Kidney epithelial cell (primary cell): ENCODE measurements around the gene SRPK2. TPM values are rescaled to one million over a fixed set of nuclear protein-coding genes. Genes with fewer than 3 reads are reported as not detected.
"Not testable (repeated sequence)": the region's sequence is repeated elsewhere in the genome, so short reads cannot be mapped to it uniquely, and the experiment has no call there.

Experiments
- DNase-seq: peaks from one replicate; pipeline ENCODE4 v3.0.0-alpha.2; 2010; ENCODE audit warnings: low read depth
- H3K27me3 ChIP-seq: 2 replicates; pipeline ENCODE4 v1.6.0; 2011; ENCODE audit warnings: low read length; ENCODE audit not compliant: control insufficient read depth, insufficient read depth
- H3K36me3 ChIP-seq: 2 replicates; pipeline ENCODE4 v1.5.1; 2011; ENCODE audit warnings: low read length; ENCODE audit not compliant: control insufficient read depth, insufficient read depth
- H3K4me3 ChIP-seq: 2 replicates; pipeline ENCODE4 v1.5.1; 2011; ENCODE audit warnings: low read depth, mild to moderate bottlenecking, control low read depth, low read length
- CTCF ChIP-seq: IDR thresholded peaks from 2 replicates; pipeline ENCODE4 v1.5.1; 2011; ENCODE audit warnings: mild to moderate bottlenecking, moderate library complexity, low read length, control low read depth, inconsistent platforms; ENCODE audit not compliant: insufficient read depth, poor library complexity, severe bottlenecking
- total RNA-seq: library from RNA; depleted of rRNA; stranded (reverse); fragments of >200 nt; gene quantifications from 2 replicates; pipeline ENCODE4 v1.2.3, GENCODE V29; 2015

SRPK2 gene
- total RNA-seq, result 33.9 and 38.1 TPM in 2 replicates

- Histone ChIP-seq H3K27me3 (no peaks in the 10 kb centered on the region), H3K36me3 (no peaks in the 10 kb centered on the region), H3K4me3 (peak within 1 kb of the TSS; percentile 91)
- no peak for TF ChIP-seq CTCF
- DNase-seq, result no peak
Measured at GRCh38 chr7:105388356-105389087, at the start of gene SRPK2. TSS of gene SRPK2 (minus strand) at chr7:105388921.

DNA sequence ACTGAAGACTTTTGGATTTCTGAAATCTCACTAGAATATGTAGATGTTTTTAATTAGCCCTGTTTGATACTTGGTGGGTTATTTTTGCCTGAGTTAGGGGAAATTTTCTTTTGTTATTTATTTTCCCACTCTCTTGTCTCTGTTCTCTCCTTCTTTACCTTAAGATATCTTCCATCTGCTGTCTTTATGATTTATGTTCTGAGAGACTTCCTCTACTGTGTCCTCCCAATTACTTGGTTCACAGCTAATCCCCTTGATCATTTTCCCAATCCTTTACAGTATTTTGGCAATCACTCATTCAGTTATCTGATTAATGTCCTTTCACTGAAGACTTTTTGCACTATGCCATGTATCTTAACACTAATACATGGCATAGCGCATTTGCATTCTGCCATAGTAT lies 49.5 kb upstream of the SRPK2 start:
- no peak for TF ChIP-seq CTCF
- DNase-seq, result no peak
- Histone ChIP-seq H3K36me3 (no peaks in the 10 kb centered on the region), H3K4me3 (no peak overlapping the region), H3K27me3 (no peaks in the 10 kb centered on the region)

DNA sequence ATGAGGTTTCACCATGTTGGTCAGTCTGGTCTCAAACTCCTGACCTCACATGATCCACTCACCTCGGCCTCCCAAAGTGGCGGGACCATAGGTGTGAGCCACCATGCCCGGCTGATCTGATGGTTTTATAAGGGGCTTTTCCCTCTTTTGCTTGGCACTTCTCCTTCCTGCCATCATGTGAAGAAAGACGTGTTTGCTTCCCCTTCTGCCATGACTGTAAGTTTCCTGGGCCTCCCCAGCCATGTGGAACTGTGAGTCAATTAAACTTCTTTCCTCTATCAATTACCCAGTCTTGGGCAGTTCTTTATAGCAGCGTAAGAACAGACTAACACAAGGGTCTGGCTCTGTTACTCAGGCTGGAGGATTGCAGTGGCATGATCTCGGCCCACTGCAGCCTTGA lies 48.6 kb upstream of the SRPK2 start:
- H3K36me3 ChIP-seq, H3K4me3 ChIP-seq, DNase-seq, H3K27me3 ChIP-seq: not testable (repeated sequence)

GRCh38 chr7:105429746-105430612 lies 41.3 kb upstream of the SRPK2 start:
- no peaks in the 10 kb centered on the region for H3K27me3 ChIP-seq
- DNase-seq, result no peak
- TF ChIP-seq CTCF, result peak; percentile 39
- H3K36me3 ChIP-seq, result no peaks in the 10 kb centered on the region
- H3K4me3 ChIP-seq, result no peak overlapping the region

DNA sequence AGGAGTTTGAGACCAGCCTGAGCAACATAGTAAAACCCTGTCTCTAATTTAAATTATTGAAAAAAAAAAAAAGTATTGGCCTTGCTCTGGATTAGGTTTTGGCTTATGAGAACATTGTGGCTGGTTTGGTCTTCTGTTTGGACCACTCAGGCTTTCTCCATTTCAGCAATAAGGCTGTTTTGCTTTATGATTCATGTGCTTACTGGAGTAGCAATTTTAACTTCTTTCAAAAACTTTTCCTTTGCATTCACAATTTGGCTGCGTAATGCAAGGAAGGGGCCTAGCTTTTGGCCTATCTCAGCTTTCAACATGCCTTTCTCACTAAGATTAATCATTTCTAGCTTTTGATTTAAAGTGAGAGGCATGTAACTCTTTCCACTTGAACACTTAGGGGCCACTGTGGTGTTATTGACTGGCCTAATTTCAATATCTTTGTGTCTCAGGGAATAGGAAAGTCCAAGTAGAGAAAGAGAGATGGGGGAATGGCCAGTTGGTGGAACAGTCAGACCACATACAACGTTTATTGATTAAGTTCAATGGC lies 38.0 kb upstream of the SRPK2 start:
- H3K27me3 ChIP-seq, result no peaks in the 10 kb centered on the region
- no peak overlapping the region for H3K4me3 ChIP-seq
- no peaks in the 10 kb centered on the region for H3K36me3 ChIP-seq
- no peak for DNase-seq
- no peak for TF ChIP-seq CTCF

DNA sequence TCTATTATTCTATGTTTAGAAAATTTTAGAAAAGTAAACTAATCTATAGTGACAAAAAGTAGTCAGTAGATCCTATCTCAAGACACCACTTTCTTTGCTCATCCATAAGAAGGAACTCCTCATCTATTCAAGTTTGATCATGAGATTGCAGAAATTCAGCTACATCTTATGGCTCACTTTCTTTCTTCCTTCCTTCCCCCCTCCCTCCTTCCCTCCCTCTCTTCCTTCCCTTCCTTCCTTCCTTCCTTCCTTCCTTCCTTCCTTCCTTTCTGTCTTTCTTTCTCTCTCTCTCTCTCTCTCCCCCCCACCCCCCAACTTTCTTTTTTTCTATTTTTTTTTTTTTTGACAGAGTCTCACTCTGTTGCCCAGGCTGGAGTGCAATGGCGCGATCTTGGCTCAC lies 35.3 kb upstream of the SRPK2 start:
- TF ChIP-seq CTCF, result no peak
- Histone ChIP-seq H3K4me3 (no peak overlapping the region), H3K36me3 (no peaks in the 10 kb centered on the region), H3K27me3 (no peaks in the 10 kb centered on the region)
- no peak for DNase-seq
